C4-2B (cell line): Measurements from ENCODE around the gene TGFBR3.

Experiments used
- H3K27ac ChIP-seq: fragments of 450-650 bp; 2 replicates; pipeline ENCODE4 v1.5.1; 2017
- ZFX ChIP-seq: fragments of 450-650 bp; IDR thresholded peaks from 2 replicates; pipeline ENCODE4 v1.6.1; 2017
- TF ChIP-seq, protein P1 (sequence below): fragments of 450-650 bp; conservative IDR thresholded peaks from 2 replicates; pipeline ENCODE4 v1.5.1; 2017; ENCODE audit warnings: mild to moderate bottlenecking

Gene TGFBR3

DNA sequence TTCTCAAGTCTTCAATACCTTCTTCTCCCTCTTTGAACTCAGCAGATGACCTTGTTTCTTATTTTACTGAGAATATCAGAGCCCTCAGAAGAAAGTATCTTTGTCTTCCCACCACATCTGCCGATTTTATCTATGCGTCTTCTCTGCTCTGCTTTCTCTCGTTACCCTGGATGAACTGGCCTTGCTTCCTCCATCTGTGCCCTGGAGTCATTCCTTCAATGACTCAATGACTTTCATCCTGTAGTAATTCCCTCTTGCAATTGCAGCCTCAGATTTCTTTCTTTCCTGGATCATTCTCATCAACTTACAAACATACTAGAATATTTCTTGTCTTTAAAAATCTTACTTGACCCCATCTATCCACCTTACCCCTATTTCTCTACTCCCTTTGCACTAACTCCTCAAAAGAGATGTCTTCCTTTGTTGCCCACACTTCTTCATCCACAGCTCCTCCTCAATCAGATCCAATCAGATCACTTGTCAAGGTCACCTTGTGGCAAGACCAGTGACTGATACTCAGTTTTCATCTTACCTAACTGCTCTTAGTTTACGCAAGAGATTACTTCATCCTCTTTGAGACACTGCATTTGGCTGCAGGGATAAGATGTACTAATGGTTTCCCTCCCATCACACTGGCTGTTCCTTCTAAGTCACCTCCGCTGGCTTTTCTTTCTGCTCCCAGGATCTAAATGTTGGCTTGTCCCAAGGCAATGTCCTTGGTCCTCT is 8.2 kb upstream of the TGFBR3 start:
- no peak for TF ChIP-seq ZFX
- TF ChIP-seq, protein P1, sequence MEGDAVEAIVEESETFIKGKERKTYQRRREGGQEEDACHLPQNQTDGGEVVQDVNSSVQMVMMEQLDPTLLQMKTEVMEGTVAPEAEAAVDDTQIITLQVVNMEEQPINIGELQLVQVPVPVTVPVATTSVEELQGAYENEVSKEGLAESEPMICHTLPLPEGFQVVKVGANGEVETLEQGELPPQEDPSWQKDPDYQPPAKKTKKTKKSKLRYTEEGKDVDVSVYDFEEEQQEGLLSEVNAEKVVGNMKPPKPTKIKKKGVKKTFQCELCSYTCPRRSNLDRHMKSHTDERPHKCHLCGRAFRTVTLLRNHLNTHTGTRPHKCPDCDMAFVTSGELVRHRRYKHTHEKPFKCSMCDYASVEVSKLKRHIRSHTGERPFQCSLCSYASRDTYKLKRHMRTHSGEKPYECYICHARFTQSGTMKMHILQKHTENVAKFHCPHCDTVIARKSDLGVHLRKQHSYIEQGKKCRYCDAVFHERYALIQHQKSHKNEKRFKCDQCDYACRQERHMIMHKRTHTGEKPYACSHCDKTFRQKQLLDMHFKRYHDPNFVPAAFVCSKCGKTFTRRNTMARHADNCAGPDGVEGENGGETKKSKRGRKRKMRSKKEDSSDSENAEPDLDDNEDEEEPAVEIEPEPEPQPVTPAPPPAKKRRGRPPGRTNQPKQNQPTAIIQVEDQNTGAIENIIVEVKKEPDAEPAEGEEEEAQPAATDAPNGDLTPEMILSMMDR = no peak
- H3K27ac ChIP-seq = no peak overlapping the region

DNA sequence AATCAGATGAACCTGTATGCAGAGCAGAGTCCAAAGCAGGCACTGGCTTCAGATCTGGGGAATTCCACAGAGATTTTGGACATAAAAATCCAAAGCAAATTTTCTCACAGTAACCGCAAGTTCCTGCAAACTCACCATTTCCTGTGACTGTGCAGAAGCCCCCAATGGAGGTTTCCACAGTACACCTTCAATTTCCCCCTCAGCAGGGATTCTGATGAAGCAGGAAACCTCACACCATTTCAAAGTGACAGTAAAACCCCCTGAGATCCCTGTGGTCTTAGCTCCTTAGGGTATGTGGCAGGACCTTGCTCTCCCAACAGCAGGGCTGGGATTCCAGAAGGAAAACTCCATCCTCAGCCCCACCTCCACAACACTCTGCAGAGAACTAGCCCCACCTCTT is 6.0 kb upstream of the TGFBR3 start:
- H3K27ac ChIP-seq = no peak overlapping the region
- TF ChIP-seq ZFX = no peak
- TF ChIP-seq, protein P1 = no peak

DNA sequence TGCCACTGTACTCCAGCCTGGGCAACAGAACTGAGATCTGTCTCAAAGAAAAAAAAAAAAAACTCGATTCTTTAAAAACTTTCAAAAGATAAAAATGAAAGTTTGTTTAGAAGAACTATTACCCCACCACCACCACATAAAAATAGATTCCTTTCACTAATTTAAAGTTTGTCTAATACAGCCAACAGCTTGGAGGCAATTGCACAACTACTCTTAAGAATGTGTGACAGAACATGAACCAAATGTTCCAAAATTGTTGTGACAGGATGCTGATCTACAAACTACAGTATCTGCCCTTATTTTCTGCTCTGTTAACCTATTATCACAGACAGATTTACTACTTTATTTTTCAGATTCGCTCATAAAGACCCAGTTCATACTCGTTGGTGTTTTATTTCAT is 5.5 kb upstream of the TGFBR3 start:
- H3K27ac ChIP-seq = no peak overlapping the region
- no peak for TF ChIP-seq ZFX
- TF ChIP-seq, protein P1 = no peak

DNA sequence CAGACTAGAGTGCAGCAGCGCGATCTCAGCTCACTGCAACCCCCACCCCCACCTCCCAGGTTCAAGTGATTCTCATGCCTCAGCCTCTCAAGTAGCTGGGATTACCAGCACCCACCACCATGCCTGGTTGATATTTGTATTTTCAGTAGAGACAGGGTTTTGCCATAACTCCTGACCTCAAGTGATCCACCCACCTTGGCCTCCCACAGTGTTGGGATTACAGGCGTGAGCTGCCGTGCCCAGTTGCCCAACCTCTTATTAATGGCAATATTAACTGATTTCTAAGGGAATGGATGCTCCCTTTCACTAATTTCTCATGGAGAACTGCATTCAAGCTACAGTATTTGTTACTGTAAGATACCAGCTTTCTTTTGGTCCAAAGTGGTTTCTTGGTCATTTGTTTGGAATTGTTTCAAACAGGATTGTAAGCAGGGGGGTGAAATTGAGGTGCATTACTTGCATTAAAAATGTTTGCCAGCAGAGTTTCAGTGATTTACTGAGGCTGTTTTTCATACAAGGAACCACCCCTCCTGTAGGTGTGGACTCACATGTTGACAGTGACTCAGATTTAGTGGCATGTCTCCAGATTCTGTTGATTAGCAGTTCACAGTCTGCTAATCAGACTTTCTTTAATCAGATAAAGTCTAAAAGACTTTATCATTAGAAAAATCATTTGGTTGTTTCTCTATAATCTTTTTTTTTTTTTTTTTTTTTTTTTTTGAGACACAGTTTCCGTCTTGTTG is 3.9 kb upstream of the TGFBR3 start:
- H3K27ac ChIP-seq = peak overlapping the region; percentile 35; the same call in 1 of the 2 replicates

DNA sequence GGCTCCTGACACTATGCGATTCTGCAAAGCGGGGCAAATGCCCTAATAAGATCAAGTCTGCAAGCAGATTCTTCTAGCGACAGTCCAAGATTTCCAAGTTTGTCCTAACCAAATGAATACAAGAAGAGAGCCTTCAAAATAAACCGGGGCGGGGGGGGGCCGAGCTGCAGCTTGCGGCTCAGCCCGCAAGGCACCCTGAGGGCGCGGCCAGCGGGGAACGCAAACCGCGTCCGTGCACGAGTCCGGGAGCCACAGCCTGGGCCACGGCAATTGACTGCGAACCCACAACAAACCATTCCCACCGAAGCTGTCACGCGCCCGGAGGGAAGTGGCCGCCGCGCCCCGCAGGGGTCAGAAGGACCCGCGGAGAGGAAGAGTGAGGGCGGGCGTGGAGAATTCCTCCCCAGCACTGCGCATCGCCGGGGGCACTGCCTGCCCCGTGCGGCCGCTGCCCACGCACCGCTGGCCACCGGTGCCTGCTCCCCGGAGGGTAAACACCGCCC is 687 bp downstream of the TGFBR3 start:
- H3K27ac ChIP-seq = peak overlapping the region; percentile 76

More for the DNA sequence above, 3.9 kb upstream of the TGFBR3 start:
- TF ChIP-seq, protein P1 = peak; percentile 8; the same call in 1 of the 2 replicates
- no peak for TF ChIP-seq ZFX

DNA sequence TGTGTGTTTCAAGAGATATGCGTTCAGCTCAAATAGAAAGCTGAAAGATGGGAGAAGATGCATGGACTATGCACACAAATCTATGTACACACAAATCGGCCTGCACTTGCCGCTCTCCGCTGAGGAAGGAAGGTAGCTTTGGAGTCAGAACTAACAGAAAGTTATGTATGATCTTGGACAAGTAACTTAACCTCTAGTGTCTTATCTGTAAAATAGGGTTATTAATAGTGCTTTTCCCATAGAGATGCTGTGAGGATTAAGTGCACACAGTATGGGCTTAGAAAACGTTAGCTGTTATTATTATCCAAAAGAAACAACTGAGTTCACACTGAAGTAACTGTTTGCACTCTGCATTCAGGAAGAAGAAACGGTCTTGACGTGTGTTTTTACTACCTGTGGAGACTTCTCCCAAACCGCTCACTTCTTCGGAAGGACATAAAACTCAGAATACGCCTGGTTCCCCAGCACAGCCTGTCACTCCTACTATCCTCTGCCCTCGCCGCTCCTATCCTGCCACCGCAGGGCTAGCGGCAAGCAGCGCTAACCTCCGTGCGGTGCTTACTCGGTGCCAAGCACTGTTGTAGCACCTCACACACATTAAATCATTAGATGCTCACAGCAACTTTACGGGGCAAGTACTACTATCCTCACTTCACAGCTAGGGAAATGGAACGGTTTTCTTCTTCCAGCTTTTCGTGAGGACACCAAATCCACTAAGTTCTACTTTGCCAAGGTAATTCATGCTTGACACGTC is 1.3 kb downstream of the TGFBR3 start:
- TF ChIP-seq, protein P1 = no peak
- TF ChIP-seq ZFX = no peak
- peak overlapping the region; percentile 76; the same call in 1 of the 2 replicates for H3K27ac ChIP-seq

More for the DNA sequence above, 687 bp downstream of the TGFBR3 start:
- TF ChIP-seq, protein P1 = no peak
- no peak for TF ChIP-seq ZFX
